Activated CD8-positive, alpha-beta memory T cell treated with anti-CD3 and anti-CD28 coated beads for 24 hours (primary cell): ENCODE measurements around the gene CALN1.
"Not testable (repeated sequence)": the region's sequence is repeated elsewhere in the genome, so short reads cannot be mapped to it uniquely, and the experiment has no call there.

Experiments used
- DNase-seq: peaks from one replicate; pipeline ENCODE4 v3.0.0-alpha.2; 2020

The CALN1 gene

DNA sequence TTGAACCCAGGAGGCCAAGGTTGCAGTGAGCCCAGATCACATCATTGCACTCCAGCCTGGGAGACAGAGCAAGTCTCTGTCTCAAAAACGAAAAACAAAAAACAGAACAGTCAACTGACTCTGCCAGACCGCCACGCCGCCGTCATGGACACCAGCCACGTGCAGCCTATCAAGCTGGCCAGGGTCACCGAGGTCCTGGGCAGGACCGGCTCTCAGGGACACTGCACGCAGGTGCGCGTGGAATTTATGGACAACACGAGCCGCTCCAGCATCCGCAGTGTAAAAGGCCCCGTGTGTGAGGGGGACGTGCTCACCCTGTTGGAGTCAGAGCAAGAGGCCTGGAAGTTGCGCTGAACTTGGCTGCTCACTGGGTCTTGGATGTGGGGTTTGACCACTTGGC lies 470.0 kb downstream of the CALN1 start:
- DNase-seq, result no peak

DNA sequence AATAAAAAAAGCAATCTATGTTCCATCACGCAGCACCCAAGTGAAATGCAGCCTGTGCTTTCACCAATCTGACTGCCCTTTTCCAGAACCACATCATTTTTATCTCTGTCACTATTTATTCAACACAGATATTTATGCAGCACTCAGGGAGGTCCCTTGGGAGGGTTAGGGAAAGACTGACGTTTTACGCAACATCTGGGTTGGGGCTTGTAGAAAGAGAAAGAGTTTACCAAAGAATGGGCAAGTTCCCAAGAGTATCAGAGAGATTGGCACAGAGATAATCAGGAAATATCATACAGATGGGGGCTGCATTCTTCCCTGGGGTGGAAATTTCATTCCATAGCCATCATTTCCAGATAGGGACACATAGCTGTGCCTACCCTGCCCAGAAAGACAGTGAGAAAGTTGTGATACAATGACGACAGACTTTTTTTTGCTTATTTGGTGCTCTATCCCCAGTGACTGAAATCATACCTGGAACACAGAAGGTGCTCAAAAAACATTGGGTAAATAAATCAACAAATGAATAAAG lies 474.2 kb downstream of the CALN1 start:
- no peak for DNase-seq

DNA sequence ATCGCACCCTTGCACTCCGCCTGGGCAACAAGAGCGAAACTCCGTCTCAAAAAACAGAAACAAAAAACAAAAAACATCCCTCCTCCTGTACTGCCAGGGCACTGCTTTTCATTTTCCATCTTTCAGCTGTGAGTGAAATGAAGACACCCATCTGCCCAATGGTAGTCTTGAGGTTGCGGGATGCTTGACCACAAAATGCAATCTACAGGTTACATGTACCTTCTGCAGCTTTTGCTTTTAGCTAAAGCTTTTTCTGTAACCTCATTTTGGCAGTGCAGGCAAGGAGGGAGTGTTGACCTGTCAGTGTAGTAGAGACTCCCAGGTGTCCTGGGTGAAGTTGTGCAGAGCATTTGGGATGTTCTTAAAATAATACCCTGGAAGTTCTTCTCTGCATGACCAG lies 476.5 kb downstream of the CALN1 start:
- no peak for DNase-seq

DNA sequence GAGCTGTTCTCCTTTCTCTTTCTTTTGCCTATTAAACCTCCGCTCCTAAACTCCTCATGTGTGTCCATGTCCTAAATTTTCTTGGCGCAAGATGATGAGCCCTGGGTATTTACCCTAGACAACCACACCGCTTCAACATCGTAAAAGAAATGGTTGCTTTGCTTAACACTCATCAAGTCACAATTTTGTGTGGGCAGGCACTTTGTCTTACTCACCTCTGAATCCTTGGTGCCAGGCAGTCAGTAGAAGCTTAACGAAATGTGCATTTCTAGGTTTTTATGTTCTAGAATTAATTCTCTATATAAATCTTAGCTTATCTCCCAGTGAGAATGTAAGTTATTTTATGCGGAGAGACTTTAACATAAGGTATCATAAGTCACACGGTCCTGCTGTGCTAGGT lies 478.7 kb downstream of the CALN1 start:
- no peak for DNase-seq

DNA sequence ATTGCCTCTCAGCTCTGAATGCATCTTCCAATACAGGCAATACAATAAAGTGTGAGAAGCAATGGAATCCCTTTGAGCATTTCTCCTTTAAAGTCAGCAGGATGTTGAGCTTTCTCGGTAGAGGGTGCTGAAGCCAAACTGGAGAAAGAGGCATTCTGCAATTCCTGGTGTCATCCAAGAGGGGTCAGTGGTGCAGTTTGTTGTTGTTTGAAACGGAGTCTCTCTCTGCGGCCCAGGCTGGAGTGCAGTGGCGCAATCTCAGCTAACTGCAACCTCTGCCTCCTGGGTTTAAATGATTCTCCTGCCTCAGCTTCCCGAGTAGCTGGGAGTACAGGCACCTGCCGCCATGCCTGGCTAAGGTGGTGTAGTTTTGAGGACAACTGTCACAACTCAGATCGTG lies 486.5 kb downstream of the CALN1 start:
- no peak for DNase-seq

DNA sequence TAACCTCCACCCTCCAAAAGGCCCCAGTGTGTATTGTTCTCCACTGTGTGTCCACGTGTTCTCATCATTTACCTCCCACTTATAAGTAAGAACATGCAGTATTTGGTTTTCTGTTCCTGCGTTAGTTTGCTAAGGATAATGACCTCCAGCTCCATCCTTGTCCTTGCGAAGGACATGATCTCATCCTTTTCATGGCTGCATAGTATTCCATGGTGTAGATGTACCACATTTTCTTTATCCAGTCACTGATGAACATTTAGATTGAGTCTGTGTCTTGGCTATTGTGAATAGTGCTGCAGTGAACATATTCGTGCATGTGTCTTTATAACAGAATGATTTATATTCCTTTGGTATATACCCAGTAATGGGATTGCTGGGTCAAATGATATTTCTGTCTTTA lies 497.9 kb downstream of the CALN1 start:
- DNase-seq, result not testable (repeated sequence)

DNA sequence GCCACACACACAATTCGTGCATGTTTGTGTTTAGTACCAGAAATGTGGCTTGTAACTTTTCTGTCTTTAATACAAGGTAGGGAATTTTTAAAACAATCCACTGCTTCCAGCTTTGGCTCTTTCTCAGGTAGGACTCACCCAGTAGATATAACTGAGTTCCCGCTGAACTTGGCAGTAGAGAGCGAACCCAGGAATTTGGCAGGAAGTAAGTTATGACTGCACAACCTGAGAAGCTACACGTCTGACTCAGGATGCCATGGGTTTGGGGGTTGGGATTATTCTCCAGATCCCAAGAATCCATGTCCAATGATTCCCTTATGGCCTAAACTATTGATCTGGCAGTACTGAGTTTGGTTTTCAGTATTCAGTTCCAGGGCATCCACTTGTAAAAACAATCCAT lies 499.7 kb downstream of the CALN1 start:
- no peak for DNase-seq

DNA sequence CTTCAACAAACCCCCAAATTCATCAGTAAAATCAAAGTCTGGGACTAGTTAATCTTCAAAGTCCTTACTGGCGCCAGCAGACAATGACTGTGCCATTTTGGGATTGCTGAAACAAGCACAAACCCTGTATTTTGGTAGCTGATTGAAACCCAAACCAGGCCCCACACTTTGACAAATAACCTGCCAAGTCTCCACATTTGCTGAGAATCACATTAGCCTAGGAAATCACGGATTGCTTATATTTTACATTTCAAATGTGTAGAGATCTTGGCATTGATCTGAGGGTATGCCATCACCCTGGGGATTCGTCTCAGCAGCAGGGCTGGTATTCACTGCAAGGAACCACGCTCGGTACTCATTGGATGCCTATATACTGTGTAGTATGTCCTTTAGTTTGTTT lies 501.1 kb downstream of the CALN1 start:
- no peak for DNase-seq

DNA sequence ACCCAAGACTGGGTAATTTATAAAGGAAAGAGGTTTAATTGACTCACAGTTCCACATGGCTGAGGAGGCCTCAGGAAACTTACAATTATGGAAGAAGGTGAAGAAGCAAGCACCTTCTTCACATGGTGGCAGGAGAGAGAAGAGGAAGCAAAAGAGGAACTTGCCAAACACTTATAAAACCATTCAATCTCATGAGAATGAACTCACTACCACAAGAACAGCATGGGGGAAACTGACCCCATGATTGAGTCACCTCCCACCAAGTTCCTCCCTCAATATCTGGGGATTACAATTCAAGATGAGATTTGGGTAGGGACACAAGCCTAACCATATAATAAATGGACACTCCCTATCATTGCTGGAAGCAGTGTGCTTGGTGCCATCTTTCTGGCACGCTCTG lies 506.3 kb downstream of the CALN1 start:
- DNase-seq, result no peak

DNA sequence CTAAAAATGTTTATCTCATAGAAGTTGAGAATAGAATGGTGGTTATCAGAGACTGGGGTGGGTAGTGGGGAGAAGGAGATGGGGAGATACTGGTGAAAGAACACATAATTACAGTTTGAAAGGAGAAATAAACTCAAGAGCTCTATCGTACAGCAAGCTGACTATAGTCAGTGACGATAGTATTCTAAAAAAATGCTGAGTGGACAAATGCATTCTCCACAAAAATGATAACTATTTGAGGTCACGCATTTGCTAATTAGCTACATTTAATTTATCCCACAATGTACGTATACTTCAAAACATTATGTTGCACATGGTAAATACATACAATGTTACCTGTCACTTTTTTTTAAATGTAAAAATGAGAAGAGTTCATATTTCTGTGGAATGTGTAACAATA lies 507.7 kb downstream of the CALN1 start:
- no peak for DNase-seq

DNA sequence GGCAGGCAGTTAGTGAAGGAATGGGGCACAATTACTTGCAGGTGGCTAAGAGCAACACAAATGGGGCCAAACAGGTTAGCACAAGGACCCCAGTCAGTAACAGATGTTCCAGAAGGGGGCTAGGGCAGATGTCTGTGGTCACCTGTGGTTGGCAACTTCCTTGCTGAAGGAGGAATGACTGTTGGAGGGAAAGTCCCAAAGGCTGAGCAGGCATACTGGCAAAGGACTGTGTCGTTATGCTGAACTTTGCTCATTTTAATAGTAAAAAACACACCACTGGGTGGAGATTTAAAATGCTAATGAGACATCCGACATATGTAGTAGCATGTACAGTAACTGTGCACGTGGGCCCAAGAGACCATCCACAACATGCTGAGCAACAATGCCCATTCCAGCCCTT lies 511.6 kb downstream of the CALN1 start:
- DNase-seq, result no peak

DNA sequence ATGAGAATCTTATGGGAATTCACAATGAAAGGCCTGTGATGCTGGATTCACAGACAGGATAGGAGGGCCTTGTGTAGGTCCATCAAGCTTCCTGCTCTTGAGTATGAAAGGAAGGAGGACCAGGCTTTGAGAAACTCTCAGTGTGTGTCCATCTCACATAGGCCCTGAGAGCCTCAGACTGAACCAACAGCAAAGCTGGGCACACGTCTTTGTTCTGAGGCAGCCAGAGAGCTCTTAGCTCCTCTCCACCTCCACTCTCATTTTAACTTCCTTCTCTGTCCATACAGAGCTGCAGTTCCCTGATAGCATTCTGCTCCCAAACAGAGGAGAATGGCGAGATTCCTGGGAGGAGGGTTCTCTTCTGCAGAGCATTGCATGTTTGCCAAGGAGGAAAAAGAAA lies 515.6 kb downstream of the CALN1 start:
- no peak for DNase-seq

DNA sequence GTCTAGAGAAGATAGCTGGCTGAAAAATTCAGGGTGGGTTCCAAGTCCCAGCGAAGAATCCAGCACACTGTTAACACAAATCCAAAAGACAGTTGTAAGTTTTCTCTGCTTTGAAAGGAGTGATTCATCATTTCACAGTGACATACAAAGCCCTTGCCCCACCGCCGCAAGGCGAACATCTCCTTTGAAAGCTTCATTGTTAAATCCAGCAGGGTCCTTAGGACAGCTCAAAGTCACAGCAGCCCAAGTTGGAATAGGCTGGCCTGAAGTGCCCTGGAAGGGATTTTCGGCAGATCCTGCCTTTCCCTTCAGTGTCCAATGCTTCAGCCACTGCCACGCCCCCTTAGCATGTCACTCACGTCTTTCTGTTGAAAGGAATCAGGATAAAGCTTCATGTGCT lies 526.1 kb downstream of the CALN1 start:
- DNase-seq, result no peak

DNA sequence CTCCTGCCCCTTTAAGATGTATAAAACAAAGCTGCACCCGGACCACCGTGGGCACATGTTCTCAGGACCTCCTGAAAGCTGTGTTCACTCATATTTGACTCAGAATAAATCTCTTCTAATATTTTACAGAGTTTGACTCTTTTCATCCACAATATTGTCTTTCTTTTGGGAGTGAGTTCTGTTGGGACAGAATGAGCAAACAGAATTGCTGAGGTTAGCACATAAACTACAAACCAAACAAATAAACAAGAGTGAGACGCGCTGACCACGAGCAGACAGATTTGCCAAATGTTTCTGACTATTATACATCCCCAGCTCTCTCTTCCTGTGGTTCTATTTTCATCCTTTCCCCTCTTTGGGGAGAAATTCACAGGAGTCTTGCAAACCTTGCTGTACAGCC lies 526.7 kb downstream of the CALN1 start:
- DNase-seq, result no peak

DNA sequence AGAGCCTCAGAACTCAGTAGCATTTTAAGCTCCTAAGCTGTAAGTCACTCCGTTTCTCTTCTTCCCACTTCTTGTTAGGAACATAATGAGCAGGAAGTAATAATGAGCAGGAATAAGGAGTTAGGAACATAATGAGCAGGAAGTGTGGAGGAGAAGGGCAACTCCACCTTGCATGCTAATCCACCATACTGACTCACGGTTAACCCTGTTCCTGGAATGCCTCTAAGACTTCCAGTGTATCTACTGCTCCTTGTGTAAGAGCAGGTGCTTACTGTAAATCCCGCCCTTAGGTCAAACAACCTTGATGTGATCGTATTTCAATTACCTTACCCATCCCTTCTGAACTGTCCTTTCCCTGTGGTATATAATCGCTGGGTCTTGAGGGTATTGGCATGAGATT lies 528.7 kb downstream of the CALN1 start:
- DNase-seq, result no peak

DNA sequence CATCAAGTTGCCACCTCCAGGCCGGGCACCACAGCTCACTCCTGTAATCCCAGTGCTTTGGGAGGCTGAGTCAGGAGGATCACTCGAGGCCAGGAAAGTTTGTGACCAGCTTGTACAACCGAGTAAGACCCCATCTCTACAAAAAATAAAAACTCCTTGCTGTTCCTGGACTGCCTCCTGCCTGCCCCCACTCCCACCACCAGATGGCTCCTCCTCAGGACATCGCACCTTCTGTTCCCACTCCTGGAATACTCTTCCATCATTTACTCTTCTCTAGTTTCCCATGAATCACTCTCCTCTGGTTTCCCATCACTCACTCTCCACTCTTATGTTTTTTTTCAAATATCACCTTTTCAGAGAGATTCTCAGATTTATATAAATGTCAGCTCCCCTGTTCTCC lies 540.7 kb downstream of the CALN1 start:
- DNase-seq, result no peak

DNA sequence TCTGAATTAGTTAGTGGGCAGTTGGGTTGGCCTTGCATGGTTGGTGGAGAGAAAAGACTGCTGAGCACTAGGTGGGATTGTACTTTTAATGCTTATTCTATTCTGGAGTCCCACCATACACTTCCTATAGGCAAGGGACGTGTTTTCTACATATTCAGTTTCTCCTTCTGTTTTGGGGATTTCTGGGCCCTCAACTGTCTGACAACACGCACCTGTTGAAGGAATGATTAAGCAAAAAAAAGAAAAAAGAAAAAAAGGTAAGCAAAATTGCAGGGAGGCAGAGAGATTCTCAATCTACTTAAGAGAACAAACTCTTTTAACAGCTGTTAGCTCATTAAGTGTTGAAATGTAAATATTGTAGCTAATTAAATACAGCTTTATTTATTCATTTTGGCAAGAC lies 541.3 kb downstream of the CALN1 start:
- no peak for DNase-seq

DNA sequence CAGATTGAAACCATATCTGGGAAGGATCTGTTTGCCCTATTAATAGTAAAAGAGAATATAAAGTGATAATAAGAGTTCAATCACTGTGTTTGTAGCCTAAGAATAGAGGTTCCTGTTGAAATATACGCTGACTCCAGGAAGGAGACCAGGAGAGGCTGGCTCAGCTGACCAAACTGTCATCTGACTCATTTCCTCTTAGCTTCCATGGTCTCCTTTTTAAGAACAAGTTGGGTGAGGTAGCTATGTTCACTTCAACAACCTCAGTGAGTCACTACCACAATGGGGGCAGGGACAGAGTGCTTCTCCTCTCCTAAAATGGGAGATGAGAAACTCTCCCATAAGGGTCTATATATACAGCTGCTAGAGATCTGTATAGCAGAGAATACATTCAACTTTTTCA lies 543.3 kb downstream of the CALN1 start:
- no peak for DNase-seq

DNA sequence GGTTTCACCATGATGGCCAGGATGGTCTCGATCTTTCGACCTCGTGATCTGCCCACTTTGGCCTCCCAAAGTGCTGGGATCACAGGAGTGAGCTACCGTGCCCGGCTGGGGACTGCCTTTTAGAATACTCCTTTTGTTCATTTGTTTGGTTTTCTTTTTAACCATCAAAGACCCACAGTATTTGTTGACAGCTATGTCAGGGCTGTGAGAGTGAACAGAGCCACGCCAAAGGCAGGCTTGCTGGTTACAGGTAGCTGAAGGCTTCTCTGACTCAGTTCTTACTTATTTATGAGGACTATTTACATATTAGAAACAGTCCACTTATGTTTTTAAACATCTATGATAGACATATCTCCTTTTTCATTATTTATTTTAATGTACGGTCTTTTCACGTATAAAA lies 544.5 kb downstream of the CALN1 start:
- no peak for DNase-seq

DNA sequence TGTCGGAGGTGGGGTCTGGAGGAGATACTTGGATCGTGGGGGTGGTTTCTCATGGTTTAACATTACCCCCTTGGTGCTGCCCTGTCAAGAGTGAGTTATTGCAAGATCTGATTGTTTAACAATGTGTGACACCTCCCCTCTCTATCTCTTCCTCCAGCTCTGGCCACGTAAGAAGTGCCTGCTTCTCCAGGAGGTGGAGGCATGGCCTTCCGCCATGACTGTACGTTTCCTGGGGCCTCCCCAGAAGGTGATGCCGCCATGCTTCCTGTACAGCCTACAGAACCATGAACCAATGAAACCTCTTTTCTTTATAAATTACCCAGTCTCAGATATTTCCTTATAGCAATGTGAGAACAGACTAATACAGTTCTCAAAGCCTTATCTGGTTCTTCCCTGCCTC lies 547.0 kb downstream of the CALN1 start:
- DNase-seq, result no peak

DNA sequence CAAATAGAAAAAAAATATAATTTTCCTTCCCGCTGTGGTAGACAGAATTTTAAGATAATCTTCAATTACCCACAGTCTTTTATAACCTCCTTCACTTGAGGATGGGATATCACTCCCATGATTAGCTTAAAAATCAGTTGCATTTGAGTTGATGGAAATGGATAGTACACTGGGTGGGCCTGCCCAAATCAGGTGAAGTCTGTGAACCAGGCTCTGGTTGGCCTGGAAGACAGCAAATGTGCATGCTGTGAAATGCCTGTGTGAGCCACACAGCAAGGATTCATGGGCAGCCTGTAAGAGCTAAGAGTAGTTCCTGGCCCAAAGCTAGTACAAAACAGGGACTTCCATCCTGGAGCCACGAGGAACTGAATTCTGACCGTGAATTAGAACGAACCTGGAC lies 548.0 kb downstream of the CALN1 start:
- DNase-seq, result no peak

DNA sequence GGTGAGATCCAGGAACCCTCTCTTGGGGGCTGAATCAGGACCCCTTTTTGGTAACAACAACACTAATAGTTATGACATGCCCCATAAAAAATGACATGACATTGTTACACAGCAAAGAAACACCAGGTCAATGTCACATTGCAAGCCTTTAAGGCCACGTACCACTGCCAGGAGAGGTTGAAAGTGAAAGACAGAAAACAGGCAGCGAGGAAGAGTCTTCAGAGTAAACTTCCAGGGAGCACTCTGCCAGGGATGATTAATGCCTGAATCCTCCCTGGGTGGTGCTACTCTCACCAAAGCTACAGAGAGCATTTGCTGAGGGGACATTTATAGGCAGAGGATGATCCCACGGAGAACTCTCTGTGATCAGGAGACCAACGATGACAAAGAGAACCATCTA lies 551.6 kb downstream of the CALN1 start:
- no peak for DNase-seq

DNA sequence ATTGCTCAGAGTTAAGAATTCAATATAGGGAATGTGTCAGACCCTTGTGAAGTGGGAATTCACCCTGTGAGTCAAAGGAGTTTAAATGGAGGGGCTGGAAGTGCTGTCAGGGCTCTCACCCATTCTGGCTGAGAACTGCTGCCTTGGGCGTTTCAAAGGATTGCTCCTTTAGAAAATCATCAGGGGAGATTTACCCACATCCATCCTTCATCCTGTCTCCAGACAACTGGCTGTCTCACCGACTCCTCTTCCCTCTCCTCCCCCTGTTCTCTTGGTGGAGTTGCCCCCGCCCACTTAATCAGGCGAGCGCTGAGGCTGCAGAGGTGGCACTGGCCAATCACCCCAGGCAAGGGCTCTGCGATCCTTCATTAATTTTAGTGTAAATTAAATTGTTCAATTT lies 554.8 kb downstream of the CALN1 start:
- no peak for DNase-seq

DNA sequence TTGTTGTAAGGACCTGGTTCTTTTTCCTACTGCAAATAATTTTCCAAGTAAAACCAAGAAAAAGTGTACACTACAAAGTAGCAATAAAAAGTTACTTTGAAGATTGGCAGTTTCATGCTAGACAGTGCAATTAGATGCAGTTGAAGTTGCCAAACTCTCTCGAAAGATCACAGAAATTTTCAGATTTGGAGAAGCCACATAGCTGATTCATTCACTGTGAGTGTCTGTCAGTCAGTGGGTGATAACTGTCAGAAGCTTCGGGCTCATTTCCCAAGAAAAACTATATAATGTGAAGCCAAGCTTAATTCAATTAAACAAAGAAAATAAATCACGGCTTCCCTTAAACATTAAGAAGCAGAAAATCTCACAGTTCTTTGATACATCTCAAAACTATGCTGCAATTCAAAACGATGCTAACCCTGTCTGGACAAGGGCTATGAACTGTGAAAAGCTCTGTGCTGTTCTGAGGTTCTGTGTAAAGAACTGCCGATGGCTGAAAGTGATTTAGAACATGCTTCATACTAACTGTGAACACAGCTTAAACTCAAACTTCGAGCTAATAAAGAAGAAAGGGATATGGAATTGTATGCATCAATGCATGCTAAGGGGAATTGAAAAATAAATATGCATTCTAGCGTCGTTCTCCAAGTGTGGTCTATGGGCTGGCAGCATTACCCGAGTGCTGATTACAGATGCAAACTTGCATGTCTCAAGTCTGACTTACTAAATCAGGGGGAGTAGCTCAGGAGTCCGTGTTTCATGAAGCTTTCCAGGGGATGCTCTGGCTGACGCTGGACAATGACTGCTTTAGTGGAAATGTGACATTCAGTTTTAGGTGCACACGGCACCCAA lies 557.4 kb downstream of the CALN1 start:
- DNase-seq, result no peak
